Caki2 (cell line): Measurements from ENCODE around the gene CHD6. TPM values are rescaled to one million over a fixed set of nuclear protein-coding genes. Genes with fewer than 3 reads are reported as not detected.

Experiments used
- DNase-seq: peaks from one replicate; pipeline ENCODE4 v3.0.0-alpha.2; 2015; ENCODE audit warnings: low read depth
- in situ Hi-C: cut with HindIII; loops from 2 replicates; pipeline ENCODE4 v1.10.0; 2016; ENCODE audit warnings: low sequenced_read_pairs, low pct_unique_long_range_greater_than_20kb, mixed read lengths
- total RNA-seq: library from RNA; depleted of rRNA; stranded (reverse); fragments of >200 nt; shearing (Covaris generic); gene quantifications from 2 replicates; pipeline ENCODE4 v1.2.3, GENCODE V29; 2014; ENCODE audit warnings: low replicate concordance

CHD6 gene
- total RNA-seq, 1 experiment from 2014 or later, result 8.1 TPM

DNA sequence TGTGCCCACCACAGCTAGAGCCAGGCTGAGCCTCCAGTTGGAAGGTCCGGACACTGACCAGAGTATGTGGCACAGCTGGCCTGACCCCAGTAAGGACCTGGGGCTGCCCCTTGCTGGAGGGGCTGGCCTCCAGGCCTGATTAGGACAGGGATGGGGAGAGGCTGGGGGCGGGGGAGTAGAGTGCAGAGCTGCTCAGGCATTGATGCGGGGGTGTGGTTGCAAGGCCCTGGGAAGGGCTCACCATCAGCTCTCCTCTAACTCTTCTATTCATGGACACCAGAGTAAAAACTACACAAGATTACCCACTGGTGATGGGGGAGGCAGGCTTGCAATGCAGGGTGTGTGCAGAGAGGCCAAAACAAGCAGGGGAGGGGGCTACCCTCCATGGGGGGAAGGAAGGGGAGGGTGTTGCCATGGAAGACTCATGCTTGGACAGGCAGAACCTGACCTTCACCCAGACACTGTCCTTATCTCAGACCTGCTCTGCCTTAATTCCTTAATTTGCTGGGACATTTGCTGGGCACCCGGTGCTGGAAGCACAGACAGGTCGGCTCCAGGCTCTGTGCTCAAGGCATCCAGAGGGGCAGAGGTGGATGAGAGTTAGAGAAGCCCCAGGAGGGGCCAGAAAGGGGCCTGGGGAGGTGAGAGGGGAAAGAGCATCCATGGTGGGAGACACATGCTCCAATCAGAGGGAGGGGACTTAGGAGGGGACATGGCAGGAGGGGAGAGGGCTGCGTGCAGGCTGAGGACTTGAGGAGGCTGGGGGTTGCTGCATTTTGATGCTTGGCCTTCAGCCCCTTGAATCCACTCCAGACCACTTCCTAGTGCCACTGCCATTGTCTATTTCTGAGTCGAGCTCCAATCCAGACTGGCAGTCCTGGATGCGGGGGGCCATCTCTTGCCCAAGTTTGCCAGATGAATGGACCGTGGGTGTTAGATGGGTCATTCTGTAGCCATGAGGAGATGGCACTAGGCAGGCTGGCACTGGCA, 244.0 kb downstream of the CHD6 start:
- DNase-seq, result no peak
- in situ Hi-C loops, result no loop called here

DNA sequence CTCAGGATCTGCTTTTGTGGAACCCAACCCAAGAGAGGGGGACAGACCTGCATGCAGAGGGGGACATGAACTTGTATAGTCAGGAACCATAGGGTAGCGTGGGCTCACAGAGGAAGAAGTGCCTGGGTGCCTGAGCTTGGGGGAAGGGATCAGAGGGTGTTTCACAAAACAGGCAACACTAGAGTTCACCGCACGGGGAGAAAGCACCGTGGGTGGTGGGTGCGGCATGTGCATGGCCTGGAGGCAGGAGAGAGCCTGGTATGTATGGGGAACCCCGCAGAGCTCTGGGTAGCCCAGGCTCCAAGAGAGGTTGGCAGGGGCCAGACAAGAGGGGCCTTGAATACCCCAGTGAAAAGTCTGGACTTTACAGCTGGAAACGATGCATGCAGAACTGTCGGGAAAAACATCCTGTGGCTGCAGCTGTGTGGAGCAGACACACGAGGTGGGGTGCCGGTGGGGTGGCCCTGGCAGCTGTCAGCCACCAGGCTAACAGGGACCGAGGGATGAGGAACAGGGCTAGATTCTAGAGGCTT, 244.9 kb downstream of the CHD6 start:
- in situ Hi-C loops, result no loop called here
- no peak for DNase-seq

DNA sequence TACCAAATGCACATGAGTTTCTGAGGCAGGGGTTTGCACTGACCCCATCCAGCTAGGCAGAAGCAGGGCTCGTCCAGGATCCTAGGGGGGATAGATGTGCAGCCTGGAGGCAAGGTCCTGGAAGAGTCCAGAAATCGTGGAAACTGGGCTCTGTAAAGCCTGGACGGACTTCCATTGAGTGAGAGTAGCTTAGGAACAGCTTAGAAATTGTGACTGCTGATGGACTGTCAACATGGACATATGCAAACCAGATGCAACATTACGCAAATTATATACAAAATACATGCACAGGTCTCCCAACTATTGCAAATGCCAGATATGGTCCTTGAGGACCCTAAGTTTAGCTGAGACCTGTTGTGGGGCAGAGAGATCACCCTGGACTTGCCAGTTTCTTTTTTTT, 246.8 kb downstream of the CHD6 start:
- DNase-seq, result no peak
- in situ Hi-C loops, result no loop called here

DNA sequence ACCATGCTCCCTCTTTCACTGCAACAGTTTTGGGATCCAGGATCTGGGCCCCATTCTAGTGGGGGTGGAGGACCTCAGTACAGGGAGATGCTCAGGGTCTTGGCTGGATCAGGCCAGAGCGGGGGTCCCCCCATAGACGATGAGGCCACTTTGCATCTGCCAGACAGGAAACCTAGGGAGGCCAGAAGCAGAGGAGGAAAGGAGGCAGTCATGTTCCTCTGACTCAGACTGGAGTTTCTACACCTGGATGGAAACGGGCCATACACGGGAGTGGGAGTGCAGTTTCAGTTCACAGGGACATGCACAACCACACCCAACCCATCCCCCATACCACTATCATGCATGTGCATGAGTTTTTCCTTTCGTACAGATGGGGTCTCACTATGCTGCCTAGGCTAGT, 248.0 kb downstream of the CHD6 start:
- no peak for DNase-seq
- in situ Hi-C loops, result no loop called here

DNA sequence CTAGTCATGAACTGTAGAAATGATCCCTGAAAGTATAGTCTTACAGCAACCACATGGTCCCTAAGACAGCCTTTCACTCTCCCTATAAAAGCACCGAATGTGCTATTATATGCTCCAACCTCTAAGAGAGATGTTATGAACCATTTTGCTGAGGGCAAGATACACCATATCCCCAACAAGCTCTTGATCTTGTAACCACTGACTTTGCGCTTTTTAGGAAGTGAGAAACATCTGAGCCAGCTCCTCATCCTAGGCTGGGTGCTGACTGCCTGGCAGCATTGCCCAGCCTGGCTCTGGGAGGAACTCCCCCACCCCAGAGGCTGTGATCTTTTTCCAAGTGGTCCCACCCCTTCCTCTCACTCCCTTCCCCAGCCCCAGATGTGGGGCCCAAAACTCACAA, 248.5 kb downstream of the CHD6 start:
- in situ Hi-C loops, result no loop called here
- no peak for DNase-seq

DNA sequence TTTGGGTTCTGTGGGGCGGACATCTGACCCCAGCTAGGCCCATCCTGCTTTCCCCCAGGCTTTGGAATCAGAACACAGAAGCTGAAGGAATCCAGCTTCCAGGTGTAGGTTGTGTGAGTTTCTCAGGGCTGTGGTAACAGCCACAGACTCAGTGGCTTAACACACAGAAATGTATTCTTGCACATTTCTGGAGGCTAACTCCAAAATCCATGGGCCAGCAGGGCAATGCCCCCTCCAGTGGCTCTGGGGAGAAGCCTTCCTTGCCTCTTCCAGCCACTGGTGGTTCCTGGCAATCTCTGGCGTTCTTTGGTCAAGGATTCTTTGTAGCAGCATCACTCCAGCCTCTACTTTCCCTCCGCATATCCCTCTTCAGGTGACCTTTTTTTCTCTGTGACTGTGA, 250.2 kb downstream of the CHD6 start:
- DNase-seq, result no peak
- in situ Hi-C loops, result no loop called here

DNA sequence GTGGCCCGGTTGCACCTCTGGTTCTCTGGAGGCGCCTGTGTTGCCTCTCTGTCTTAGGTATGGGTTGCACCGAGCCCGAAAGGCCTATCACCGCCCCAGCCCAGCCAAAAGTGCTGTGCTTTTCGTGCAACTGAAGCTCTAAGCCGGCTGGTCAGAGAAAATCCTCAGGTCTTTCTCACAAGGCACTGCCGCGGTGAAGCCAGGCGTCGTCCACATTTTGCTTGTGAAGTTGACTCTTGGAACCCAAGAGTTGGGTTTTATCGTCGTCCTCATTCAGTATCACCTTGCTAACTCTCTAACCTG, 250.8 kb downstream of the CHD6 start:
- no peak for DNase-seq
- in situ Hi-C loops, result no loop called here

DNA sequence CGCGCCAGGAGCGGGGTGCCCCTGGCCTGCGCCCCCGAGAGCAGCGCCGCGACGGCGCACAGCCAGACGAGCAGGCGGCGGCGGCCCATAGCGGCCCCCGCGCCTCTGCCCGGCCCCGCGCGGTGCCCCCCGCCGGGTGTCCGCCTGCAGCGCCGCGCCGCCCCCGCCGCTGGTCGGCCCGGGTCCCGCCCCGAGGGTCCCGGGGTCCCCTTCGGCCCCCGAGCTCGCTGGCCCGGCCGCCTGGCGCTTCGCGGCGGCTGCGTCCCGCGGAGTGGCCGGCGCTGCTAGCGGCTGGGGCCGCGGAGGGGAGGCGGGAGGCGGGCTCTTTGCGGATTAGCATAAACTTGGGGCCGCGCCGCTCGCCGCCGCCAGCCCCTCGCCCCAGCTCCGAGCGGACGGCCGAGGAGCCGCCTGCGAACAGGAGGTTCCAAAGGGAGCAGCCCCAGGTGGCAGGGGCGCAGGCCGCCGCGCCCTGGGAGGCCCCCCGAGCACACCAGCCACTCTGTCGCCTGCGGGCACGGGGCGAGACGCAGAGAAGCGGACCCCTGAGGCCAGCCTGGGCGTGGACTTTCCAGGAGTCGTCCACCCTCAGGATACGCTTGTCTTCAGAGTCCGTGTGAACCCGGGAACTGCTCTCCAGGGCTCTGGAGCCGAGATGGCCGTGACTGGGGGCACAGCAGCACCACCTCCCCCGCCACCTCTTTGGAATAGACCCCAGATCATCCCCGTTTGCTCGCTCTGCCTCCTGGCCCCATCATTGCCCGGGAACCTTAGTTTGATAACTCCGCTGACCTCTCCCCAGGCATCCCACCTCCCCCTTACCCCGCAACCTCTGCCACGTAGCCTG, 251.4 kb downstream of the CHD6 start, which contains the start of gene EMILIN3:
EMILIN3 (minus strand) TSS at position 273 of the 847 bp plus-strand sequence; CDS start at position 89, 184 bp downstream.
- DNase-seq, result no peak
- in situ Hi-C loops, result no loop called here

DNA sequence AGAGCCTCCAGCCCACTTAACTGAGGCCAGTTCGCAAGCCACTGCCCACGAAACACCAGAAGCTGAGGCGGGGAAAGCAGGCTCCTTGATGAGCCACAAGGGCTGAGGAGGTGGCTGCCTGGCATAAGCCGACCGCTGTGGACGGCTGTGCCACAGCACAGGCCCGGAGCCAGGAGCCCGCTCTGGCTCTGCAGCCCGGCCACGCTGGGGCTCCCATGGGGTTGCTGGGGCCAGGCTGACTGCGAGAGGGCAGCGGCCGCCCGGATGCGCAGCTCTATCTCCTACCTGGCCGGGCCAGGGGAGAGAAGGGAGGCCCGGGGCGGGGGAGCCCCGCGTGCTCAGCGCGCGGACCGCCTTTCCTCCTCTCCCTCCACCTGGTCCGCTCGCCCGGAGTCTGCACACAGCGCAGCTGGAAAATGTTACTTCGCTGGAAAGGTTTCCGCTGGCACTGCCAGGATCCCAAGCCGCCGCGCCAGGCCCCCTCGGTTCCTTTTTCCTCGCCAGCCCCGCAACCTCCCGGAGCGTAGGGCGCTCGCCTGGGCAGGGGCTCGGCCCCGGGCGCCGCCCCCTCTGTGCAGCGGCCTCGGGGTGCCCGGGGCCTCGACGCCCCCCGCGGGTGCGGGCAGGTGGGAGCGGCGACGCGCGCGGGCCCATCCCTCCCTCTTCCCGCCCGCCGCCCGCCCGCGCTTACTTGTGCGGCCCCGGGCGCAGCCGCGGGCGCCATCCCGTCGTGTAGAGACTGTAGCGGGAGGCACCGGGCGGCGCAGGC, 252.2 kb downstream of the CHD6 start:
- in situ Hi-C loops, result no loop called here
- DNase-seq, result no peak

DNA sequence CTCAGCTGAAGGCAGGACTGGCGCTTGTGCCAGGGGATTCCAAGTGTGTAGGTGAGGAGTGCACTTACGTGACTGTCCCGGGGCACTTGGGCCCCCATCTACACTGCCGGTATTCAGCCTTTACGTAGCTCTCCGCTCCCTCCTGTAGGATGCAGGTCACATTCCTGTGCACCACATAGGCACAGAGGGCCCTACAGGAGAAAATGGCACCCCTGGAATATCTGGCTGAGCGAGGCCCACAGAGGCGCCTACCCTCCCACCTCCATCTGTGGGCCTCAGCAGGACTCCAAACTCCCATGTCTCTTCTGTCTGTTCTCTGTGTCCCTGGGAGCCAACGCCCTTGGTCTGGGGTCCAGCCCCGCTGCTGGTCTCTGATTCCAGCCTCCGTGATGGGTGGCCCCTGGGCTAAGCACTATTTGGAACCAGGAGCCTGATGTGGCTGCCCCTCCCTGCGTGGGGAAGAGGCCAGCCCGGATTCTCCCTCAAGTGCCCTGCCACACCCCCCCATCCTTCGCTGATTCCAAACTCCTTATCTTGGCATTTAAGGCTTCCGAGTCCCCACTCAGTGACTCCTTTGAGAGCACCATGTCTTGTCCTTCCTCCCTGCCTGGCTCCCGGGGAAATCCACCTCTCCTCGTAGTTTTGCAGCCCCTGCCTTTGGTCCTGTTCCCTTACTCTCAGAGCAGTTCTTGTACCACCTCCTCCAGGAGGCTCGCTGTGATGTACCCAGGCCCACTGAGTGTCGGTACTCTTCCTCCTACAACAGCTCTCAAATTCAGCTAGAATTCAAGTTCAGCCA, 253.0 kb downstream of the CHD6 start:
- DNase-seq, result no peak
- in situ Hi-C loops, result no loop called here

DNA sequence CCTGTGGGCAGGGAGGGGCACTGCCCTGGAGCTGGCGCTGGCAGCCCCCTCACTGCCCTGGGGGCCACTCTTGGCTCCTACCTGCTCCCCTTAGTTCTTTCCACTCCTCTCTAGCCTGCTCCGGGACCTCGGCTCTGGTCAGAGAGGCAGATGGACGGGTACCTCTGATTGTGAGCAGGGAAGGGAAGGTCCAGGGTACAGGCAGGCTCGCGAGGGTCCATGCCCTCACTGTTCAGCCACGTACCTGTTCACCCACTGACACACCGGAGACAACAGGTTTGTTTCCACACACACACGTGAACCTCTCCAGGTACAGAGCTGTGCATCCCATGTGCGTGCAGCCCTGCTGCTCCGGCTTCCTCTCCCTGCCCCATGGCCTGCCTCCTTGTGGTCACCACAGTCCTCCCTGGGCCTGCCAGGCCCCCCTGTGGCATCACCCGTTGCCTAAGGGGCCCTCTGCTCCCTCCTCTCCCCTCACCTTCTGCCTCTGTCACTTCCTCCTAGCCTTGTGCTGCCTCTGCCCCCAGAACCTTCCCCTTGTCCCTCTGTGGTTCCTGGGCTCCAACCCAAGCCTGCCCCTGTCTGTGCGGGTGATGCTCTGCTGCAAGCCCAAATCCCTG, 253.8 kb downstream of the CHD6 start:
- in situ Hi-C loops, result no loop called here
- no peak for DNase-seq

DNA sequence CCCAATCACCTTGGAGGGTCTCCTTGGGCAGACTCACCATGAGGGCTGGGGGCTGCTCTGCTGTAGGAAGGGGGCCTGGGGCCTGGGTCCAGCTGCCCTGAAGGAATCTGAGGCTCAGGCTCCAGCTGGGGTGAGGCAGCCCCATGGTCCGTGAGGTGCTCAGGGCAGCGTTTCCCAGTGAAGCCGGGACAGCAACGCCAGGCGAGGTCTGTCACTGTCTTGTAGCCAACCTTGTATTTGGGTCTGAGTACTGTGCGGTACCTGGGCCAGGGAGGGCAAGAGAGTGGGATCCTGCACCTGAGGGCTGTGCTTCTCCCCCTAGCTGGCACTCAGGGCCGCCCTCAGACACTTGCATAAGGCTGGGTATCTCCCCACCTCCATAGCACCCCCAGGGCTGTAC, 254.6 kb downstream of the CHD6 start:
- in situ Hi-C loops, result no loop called here
- no peak for DNase-seq

DNA sequence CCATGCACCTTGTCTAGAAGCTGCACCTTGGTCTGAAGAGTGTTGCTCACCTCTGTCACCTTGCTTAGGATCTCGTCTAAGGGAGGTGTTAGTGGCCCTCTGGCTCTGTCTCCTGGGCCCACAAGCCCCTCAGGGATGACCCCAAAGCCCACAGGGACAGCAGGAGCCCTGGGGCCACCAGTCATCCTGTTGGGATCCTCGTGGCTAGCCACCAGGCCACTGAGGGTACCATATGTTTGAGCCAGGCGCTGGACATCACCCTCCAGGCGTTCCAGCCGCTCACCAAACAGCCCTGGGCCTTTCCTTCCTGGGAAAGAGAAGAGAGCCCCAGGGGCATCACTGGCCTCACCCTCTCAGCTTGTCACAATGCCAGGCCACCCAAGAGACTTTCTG, 255.4 kb downstream of the CHD6 start:
- in situ Hi-C loops, result no loop called here

DNA sequence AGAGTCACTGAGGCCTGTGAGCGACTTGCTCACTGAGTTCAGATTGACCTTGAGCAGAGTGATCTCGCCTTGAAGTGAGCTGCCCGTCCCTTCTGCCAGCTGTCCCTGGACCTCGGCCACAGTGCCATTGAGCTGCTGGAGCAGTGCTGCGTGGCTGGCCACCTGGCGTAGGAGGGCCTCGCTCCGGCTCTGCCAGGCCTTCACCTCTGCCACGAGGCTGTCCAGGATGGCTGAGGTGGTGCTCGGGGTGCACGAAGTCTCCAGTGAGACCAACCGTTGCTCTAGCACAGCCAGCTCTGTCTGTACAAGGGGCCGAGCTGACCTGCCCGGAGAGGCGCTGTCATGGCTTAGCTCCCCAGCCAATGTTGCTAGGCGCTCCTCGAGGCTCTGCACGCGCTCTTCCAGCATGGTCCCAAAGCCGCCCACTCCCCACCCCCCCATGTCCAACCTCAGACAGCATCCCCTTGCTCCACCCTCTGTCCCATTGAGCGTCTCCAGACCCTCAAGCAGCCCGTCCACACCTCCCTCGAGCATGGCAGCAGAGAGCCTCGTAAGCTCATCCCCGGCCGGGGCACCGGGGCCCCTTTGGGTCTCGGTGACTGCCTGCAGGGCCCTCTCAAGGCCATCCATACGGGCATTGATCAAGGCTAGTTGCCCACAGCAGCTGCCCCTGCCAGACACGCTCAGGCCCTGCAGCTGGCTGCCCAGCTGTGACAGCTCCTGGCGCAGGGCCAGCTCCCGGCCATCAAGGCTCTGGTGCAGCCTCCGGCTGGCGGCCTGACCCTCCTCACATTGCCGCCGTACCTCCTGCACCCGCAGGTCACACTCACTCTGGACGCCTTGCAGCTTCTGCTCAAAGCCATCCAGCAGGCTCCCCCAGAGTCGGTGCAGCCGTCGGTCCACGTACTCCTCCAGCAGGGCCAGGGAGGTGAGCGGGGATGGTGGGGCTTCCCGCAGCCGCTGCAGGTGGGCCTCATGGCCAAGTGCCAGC, 256.1 kb downstream of the CHD6 start:
- no peak for DNase-seq
- in situ Hi-C loops, result no loop called here

More for the DNA sequence above, 255.4 kb downstream of the CHD6 start:
- no peak for DNase-seq

DNA sequence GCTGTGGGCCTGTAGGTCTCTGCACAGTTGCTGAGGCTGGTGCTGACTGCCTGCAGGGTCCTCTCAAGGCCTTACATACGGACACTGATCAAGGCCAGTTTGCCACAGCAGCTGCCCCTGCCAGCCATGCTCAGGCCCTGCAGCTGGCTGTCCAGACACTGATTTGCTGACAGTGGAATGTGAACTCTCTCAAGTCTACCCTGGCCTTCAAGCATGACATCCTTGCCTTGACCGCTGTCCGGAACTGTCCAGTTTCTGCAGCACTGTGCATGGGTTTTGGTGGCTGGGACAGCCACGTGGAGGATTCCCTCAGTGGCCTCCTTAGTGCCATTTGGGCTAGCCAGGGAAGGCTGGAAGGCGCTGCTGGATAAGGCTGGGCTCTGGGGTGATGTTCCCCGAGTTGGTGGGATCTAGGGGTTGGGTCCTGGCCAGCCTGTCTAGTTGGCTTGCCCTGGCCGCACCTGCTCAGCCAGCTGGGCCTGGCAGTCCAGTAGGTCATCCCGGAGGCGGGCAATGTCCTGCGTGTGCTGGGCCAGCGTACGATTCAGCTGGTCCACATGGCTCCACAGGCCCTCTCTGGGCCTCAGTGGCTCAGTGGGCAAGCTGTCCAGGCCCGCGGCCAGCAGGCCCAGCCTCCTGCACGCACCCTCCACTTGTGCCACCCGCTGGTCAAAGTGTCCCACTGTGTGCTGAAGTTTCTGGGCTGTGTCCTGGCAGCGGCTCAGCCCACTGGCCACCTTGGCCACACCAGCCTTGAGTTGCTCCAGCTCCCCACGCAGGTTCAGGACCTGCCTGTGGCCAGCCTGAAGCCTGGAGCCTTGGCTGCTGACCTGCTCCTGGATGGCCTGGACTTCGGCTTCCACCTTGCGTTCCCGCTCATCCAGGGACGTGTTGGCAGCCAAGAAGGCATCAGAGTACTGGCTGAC, 257.1 kb downstream of the CHD6 start:
- DNase-seq, result no peak
- in situ Hi-C loops, result no loop called here
